ENCODE measurements around the gene AMBRA1. TPM values are rescaled to one million over a fixed set of nuclear protein-coding genes. Genes with fewer than 3 reads are reported as not detected.

The AMBRA1 gene
- total and polyA plus RNA-seq, 2 donors from 2014 or later = 8.0 to 32.6 TPM

DNA sequence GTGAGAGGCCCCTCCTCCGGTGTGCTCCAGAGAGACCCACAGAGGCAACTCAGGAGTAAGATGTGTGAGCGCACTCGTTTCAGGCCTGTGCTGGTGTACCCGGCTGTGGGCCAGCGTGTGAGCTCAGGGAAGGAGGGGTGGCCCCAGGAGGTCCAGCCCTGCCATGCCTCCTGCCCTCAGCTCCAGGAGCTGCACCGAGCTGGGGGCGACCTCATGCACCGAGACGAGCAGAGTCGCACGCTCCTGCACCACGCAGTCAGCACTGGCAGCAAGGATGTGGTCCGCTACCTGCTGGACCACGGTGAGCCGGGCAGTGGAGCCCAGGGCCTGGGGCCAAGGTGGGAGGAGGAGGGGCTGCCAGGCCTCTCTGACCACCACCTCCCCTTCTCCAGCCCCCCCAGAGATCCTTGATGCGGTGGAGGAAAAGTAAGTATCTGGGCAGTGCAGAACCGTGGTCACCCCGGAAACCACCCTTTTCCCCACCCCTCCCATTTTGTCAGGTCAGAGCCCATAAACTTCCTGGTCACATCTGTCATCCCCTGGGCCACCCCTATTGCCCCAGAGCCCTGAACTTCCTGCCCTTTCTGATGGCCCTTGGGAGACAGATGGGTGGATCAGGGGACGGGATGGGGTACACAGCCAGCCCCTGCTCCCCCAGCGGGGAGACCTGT lies 214.9 kb downstream of the AMBRA1 start:
- H3K4me3 ChIP-seq (ENCODE audit: low read length in 3 of 3) = no peak overlapping the region
- no peak for FAIRE-seq
- H3K36me3 ChIP-seq (ENCODE audit: control insufficient read depth in 2 of 3, insufficient read depth in 3 of 3, low read length in 3 of 3) = peaks cover 0 to 11% (median 6%) of the 10 kb centered on the region in 3 donors
- TF ChIP-seq, protein P1, sequence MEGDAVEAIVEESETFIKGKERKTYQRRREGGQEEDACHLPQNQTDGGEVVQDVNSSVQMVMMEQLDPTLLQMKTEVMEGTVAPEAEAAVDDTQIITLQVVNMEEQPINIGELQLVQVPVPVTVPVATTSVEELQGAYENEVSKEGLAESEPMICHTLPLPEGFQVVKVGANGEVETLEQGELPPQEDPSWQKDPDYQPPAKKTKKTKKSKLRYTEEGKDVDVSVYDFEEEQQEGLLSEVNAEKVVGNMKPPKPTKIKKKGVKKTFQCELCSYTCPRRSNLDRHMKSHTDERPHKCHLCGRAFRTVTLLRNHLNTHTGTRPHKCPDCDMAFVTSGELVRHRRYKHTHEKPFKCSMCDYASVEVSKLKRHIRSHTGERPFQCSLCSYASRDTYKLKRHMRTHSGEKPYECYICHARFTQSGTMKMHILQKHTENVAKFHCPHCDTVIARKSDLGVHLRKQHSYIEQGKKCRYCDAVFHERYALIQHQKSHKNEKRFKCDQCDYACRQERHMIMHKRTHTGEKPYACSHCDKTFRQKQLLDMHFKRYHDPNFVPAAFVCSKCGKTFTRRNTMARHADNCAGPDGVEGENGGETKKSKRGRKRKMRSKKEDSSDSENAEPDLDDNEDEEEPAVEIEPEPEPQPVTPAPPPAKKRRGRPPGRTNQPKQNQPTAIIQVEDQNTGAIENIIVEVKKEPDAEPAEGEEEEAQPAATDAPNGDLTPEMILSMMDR (IDR thresholded peaks at IDR 0.05; ENCODE audit: borderline replicate concordance, extremely low read depth, insufficient read depth) = no peak
- H3K9ac ChIP-seq (ENCODE audit: low read length in 3 of 3) = no peak overlapping the region
- H3K4me1 ChIP-seq (ENCODE audit: control insufficient read depth in 2 of 3, insufficient read depth in 2 of 3, low read depth in 1 of 3, low read length in 3 of 3) = peaks cover 0 to 8% (median 4%) of the 10 kb centered on the region in 3 donors
- peak in 3 of 5 donors; percentile 35 to 80 (median 37) for DNase-seq
- H3K27me3 ChIP-seq (ENCODE audit: control insufficient read depth, insufficient read depth, low read length) = no peaks in the 10 kb centered on the region
- no peaks in the 10 kb centered on the region for H3K9me3 ChIP-seq (ENCODE audit: control insufficient read depth in 2 of 3, insufficient read depth in 1 of 3, low read length in 3 of 3)
- H3K27ac ChIP-seq (ENCODE audit: low read depth in 2 of 2, low read length in 2 of 2) = no peak overlapping the region
- intact Hi-C loops (cut with DNase I) = no loop called here

DNA sequence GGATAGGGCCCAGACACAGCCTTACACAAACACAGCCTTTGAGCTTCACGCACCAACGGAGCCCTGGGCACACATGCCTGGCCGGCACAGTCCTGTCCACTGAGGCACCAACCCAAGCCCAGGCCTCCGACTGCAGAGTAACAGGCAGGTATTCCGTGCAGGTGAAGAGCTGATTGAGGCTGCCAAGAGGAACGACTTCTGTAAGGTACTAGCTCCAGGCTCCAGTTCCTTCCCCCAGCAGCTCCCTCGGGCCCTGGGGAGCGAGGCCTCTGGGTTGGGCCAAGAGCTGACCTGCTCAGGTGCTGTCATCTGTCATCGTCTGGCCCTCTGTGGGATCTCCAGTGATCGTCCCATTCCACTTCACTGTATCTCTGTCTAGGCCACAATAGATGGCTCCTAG lies 215.5 kb downstream of the AMBRA1 start:
- Histone ChIP-seq H3K36me3 (ENCODE audit: control insufficient read depth in 2 of 3, insufficient read depth in 3 of 3, low read length in 3 of 3) (peaks cover 0 to 14% (median 9%) of the 10 kb centered on the region in 3 donors), H3K9ac (ENCODE audit: low read length in 3 of 3) (no peak overlapping the region), H3K27ac (ENCODE audit: low read depth in 2 of 2, low read length in 2 of 2) (no peak overlapping the region), H3K9me3 (ENCODE audit: control insufficient read depth in 2 of 3, insufficient read depth in 1 of 3, low read length in 3 of 3) (no peaks in the 10 kb centered on the region), H3K4me3 (ENCODE audit: low read length in 3 of 3) (no peak overlapping the region), H3K27me3 (ENCODE audit: control insufficient read depth, insufficient read depth, low read length) (no peaks in the 10 kb centered on the region), H3K4me1 (ENCODE audit: control insufficient read depth in 2 of 3, insufficient read depth in 2 of 3, low read depth in 1 of 3, low read length in 3 of 3) (peaks cover 0 to 8% (median 4%) of the 10 kb centered on the region in 3 donors)
- intact Hi-C loops (cut with DNase I) = no loop called here
- DNase-seq (peak in 1 of 5 donors; percentile 64), FAIRE-seq (no peak)
- TF ChIP-seq, protein P1 (IDR thresholded peaks at IDR 0.05; ENCODE audit: borderline replicate concordance, extremely low read depth, insufficient read depth) = no peak

DNA sequence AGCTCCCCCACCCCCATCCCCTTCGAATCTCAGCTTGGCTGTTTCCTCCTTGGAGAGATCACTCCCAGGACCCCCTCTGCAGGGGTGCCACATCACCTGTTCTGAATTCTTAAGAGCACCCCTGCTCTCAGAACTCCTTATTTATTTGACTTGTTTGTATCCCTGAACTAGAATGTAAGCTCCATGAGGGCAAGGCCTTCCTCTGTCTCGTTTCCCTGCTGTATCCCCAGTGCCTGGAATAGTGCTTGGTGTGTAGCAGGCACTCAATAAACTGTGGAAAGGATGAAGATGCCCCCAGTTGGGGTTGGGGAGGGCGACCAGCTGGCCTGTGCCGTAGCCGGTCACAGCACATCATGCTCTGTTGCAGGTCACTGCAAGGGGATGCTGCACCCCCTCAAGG lies 216.0 kb downstream of the AMBRA1 start:
- Histone ChIP-seq H3K9ac (ENCODE audit: low read length in 3 of 3) (no peak overlapping the region), H3K27ac (ENCODE audit: low read depth in 2 of 2, low read length in 2 of 2) (no peak overlapping the region), H3K4me3 (ENCODE audit: low read length in 3 of 3) (no peak overlapping the region), H3K4me1 (ENCODE audit: control insufficient read depth in 2 of 3, insufficient read depth in 2 of 3, low read depth in 1 of 3, low read length in 3 of 3) (peaks cover 0 to 8% (median 4%) of the 10 kb centered on the region in 3 donors), H3K27me3 (ENCODE audit: control insufficient read depth, insufficient read depth, low read length) (no peaks in the 10 kb centered on the region), H3K9me3 (ENCODE audit: control insufficient read depth in 2 of 3, insufficient read depth in 1 of 3, low read length in 3 of 3) (no peaks in the 10 kb centered on the region), H3K36me3 (ENCODE audit: control insufficient read depth in 2 of 3, insufficient read depth in 3 of 3, low read length in 3 of 3) (peaks cover 0 to 14% (median 9%) of the 10 kb centered on the region in 3 donors)
- FAIRE-seq (no peak), DNase-seq (no peak)
- TF ChIP-seq, protein P1 (IDR thresholded peaks at IDR 0.05; ENCODE audit: borderline replicate concordance, extremely low read depth, insufficient read depth) = no peak
- intact Hi-C loops (cut with DNase I) = no loop called here
